Tibial nerve (tissue), 3 donors: ENCODE results near the gene EGFR.

Experiments
- POLR2A ChIP-seq, 2 donors: fragments of 450-650 bp; IDR thresholded peaks; one replicate each; pipeline ENCODE4 v1.6.1; 2017; ENCODE audit warnings: antibody characterized with exemption in 2 of 2, mild to moderate bottlenecking in 2 of 2, moderate library complexity in 2 of 2
- TF ChIP-seq, protein P1 (sequence below), 5 experiments: fragments of 200-600 bp in 3 of 5; fragments of 450-650 bp in 2 of 5; sonication (generic) in 3 of 5; IDR thresholded peaks; one replicate each; pipeline ENCODE4 v1.5.1; 2016 to 2019; ENCODE audit warnings: antibody characterized with exemption in 5 of 5, mild to moderate bottlenecking in 3 of 5, moderate library complexity in 2 of 5

GRCh38 chr7:55104712-55105433, 86.1 kb downstream of the EGFR start:
- TF ChIP-seq, protein P1, sequence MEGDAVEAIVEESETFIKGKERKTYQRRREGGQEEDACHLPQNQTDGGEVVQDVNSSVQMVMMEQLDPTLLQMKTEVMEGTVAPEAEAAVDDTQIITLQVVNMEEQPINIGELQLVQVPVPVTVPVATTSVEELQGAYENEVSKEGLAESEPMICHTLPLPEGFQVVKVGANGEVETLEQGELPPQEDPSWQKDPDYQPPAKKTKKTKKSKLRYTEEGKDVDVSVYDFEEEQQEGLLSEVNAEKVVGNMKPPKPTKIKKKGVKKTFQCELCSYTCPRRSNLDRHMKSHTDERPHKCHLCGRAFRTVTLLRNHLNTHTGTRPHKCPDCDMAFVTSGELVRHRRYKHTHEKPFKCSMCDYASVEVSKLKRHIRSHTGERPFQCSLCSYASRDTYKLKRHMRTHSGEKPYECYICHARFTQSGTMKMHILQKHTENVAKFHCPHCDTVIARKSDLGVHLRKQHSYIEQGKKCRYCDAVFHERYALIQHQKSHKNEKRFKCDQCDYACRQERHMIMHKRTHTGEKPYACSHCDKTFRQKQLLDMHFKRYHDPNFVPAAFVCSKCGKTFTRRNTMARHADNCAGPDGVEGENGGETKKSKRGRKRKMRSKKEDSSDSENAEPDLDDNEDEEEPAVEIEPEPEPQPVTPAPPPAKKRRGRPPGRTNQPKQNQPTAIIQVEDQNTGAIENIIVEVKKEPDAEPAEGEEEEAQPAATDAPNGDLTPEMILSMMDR (IDR thresholded peaks at IDR 0.05), result no peak
- no peak for TF ChIP-seq POLR2A (IDR thresholded peaks at IDR 0.05)
